Right lobe of liver (tissue), 4 donors: ENCODE data around the gene KCNE3.
"Not testable (repeated sequence)": the region's sequence is repeated elsewhere in the genome, so short reads cannot be mapped to it uniquely, and the experiment has no call there.

Experiments
- POLR2A ChIP-seq: fragments of 450-650 bp; IDR thresholded peaks from one replicate; pipeline ENCODE4 v1.6.1; 2017; ENCODE audit warnings: antibody characterized with exemption, mild to moderate bottlenecking
- TF ChIP-seq, protein P1 (sequence below), 4 donors: fragments of 200-600 bp in 3 of 4; fragments of 450-650 bp in 1 of 4; IDR thresholded peaks; one replicate each; pipeline versions ENCODE4 v1.5.1 to v1.8.0; 2016 to 2022; ENCODE audit warnings: antibody characterized with exemption in 4 of 4, mild to moderate bottlenecking in 2 of 4
- donor health status: DM: no; HTN: no; CAD: no.
- donor health status: DM: no; HTN: no; CAD: no.
- donor health status: DM: no; HTN: yes; CAD: no.

DNA sequence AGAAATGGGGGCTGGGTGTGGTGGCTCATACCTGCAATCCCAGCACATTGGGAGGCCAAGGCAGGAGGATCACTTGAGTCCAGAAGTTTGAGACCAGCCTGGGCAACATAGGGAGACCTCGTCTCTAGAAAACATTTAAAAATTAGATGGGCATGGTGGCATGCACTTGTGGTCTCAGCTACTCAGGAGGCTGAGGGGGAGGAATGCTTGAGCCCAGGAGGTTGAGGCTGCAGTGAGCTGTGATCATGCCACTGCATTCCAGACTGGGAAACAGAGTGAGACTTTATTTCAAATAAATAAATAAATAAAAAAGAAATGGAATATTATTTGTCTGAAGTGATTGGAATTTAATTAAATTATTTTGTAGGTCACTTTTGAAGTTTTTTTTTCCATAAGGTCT, 50.4 kb downstream of the KCNE3 start:
- TF ChIP-seq, protein P1, sequence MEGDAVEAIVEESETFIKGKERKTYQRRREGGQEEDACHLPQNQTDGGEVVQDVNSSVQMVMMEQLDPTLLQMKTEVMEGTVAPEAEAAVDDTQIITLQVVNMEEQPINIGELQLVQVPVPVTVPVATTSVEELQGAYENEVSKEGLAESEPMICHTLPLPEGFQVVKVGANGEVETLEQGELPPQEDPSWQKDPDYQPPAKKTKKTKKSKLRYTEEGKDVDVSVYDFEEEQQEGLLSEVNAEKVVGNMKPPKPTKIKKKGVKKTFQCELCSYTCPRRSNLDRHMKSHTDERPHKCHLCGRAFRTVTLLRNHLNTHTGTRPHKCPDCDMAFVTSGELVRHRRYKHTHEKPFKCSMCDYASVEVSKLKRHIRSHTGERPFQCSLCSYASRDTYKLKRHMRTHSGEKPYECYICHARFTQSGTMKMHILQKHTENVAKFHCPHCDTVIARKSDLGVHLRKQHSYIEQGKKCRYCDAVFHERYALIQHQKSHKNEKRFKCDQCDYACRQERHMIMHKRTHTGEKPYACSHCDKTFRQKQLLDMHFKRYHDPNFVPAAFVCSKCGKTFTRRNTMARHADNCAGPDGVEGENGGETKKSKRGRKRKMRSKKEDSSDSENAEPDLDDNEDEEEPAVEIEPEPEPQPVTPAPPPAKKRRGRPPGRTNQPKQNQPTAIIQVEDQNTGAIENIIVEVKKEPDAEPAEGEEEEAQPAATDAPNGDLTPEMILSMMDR (IDR thresholded peaks at IDR 0.05), result not testable (repeated sequence)
- not testable (repeated sequence) for TF ChIP-seq POLR2A
